HepG2 (cell line): ENCODE data around the gene VASH2.

Experiments used
- ARHGAP35 ChIP-seq: sonication (generic); formaldehyde crosslinking; IDR thresholded peaks from 2 replicates; pipeline ENCODE4 v1.9.0; 2022; ENCODE audit warnings: mild to moderate bottlenecking, inconsistent platforms, moderate library complexity, missing genetic modification reagents, borderline replicate concordance
- ARID2 ChIP-seq: sonication (generic); formaldehyde crosslinking; IDR thresholded peaks from 2 replicates; pipeline ENCODE4 v1.8.1; 2022; ENCODE audit warnings: mild to moderate bottlenecking, missing genetic modification reagents, borderline replicate concordance
- CREB1 ChIP-seq, 2 experiments: fragments of 450-650 bp in 1 of 2; IDR thresholded peaks; 2 replicates each; pipeline ENCODE4 v1.6.1; 2016 to 2017; ENCODE audit warnings: control low read depth in 1 of 2, mild to moderate bottlenecking in 1 of 2, missing compliant biosample characterization in 1 of 2, missing genetic modification characterization in 1 of 2
- MED1 ChIP-seq: sonication (generic); formaldehyde crosslinking; IDR thresholded peaks from 2 replicates; pipeline ENCODE4 v1.4.0; 2020; ENCODE audit warnings: missing genetic modification reagents
- MZF1 ChIP-seq: sonication (generic); formaldehyde crosslinking; IDR thresholded peaks from 2 replicates; pipeline ENCODE4 v1.8.1; 2023; ENCODE audit warnings: mild to moderate bottlenecking, missing genetic modification reagents, borderline replicate concordance
- POLR2AphosphoS5 ChIP-seq: IDR thresholded peaks from 2 replicates; pipeline ENCODE4 v1.6.1; 2012; ENCODE audit warnings: low read depth, low read length
- REPIN1 ChIP-seq: sonication (generic); formaldehyde crosslinking; IDR thresholded peaks from 2 replicates; pipeline ENCODE4 v1.8.0; 2022; ENCODE audit warnings: missing genetic modification reagents, low read depth, mild to moderate bottlenecking, borderline replicate concordance
- SALL2 ChIP-seq: sonication (generic); formaldehyde crosslinking; IDR thresholded peaks from 2 replicates; pipeline ENCODE4 v1.8.1; 2023; ENCODE audit warnings: mild to moderate bottlenecking, missing genetic modification reagents, inconsistent platforms
- ZNF746 ChIP-seq: sonication (generic); formaldehyde crosslinking; IDR thresholded peaks from 2 replicates; pipeline ENCODE4 v1.8.0; 2022; ENCODE audit warnings: mild to moderate bottlenecking, missing genetic modification reagents
- TF ChIP-seq, protein P1 (sequence below): sonication (generic); formaldehyde crosslinking; IDR thresholded peaks from 2 replicates; pipeline ENCODE4 v1.4.0; 2020; ENCODE audit warnings: missing genetic modification reagents, borderline replicate concordance

DNA sequence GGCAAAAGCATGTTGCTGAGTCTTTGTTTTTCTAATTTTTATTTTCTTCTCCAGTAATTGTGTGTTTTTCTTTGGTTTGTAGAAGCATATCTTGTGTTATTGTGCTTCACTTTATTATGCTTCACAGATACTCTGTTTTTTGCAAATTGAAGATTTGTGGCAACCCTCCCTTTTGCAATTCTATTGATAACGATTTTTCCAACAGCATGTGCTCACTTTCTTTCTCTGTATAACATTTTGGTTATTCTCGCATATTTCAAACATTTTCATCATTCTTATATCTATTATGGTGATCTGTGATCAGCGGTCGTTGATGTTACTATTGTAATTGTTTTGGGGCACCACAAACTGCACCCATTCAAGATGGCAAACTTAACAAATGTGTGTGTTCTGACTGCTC is 69.1 kb downstream of the VASH2 start:
- TF ChIP-seq MZF1 (CRISPR knock-in tag) (no peak), SALL2 (CRISPR knock-in tag) (no peak), CREB1 (IDR thresholded peaks at IDR 0.05) (no peak), CREB1 (CRISPR knock-in tag; IDR thresholded peaks at IDR 0.05) (no peak), REPIN1 (no peak), POLR2AphosphoS5 (no peak), ZNF746 (CRISPR knock-in tag) (no peak), MED1 (no peak), ARID2 (CRISPR knock-in tag) (no peak), ARHGAP35 (CRISPR knock-in tag) (no peak)
- TF ChIP-seq, protein P1, sequence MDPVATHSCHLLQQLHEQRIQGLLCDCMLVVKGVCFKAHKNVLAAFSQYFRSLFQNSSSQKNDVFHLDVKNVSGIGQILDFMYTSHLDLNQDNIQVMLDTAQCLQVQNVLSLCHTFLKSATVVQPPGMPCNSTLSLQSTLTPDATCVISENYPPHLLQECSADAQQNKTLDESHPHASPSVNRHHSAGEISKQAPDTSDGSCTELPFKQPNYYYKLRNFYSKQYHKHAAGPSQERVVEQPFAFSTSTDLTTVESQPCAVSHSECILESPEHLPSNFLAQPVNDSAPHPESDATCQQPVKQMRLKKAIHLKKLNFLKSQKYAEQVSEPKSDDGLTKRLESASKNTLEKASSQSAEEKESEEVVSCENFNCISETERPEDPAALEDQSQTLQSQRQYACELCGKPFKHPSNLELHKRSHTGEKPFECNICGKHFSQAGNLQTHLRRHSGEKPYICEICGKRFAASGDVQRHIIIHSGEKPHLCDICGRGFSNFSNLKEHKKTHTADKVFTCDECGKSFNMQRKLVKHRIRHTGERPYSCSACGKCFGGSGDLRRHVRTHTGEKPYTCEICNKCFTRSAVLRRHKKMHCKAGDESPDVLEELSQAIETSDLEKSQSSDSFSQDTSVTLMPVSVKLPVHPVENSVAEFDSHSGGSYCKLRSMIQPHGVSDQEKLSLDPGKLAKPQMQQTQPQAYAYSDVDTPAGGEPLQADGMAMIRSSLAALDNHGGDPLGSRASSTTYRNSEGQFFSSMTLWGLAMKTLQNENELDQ (CRISPR knock-in tag): no peak
